SK-MEL-5 (cell line): ENCODE data around the gene ASB2. TPM values are rescaled to one million over a fixed set of nuclear protein-coding genes. Genes with fewer than 3 reads are reported as not detected.

Experiments
- DNase-seq: peaks from one replicate; pipeline ENCODE4 v3.0.0-alpha.2; 2016; ENCODE audit warnings: low read depth, low spot score
- in situ Hi-C: cut with HindIII; loops from 2 replicates; pipeline ENCODE4 v1.10.0; 2016; ENCODE audit warnings: low sequenced_read_pairs, high pct_unique_total_duplicates, low pct_unique_long_range_greater_than_20kb
- total RNA-seq: library from RNA; depleted of rRNA; stranded (reverse); fragments of >200 nt; shearing (Covaris generic); gene quantifications from 2 replicates; pipeline ENCODE4 v1.2.3, GENCODE V29; 2014

The ASB2 gene
- total RNA-seq, 1 experiment from 2014 or later = 3.9 TPM

DNA sequence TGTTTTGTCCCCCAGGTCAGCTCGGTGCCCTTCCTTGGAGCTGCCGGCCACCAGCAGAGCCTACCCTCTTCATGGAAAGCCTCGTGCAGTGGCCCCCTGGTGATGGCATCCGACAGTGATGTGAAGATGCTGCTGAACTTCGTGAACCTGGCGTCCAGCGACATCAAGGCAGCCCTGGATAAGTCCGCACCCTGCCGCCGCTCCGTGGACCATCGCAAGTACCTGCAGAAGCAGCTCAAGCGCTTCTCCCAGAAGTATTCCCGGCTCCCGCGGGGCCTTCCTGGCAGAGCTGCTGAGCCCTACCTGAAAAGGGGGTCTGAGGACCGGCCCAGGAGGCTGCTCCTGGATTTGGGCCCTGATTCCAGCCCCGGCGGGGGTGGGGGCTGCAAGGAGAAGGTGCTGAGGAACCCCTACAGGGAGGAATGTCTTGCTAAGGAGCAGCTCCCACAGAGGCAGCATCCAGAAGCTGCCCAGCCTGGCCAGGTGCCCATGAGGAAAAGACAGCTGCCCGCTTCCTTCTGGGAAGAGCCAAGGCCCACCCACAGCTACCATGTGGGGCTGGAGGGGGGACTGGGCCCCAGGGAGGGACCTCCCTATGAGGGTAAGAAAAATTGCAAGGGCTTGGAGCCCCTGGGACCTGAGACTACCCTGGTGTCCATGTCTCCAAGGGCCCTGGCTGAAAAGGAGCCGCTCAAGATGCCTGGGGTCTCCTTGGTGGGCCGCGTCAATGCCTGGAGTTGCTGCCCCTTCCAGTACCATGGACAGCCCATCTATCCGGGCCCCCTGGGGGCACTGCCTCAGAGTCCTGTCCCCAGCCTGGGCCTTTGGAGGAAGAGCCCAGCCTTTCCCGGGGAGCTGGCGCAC, 48.0 kb downstream of the ASB2 start:
- in situ Hi-C loops = no loop called here
- DNase-seq = no peak

DNA sequence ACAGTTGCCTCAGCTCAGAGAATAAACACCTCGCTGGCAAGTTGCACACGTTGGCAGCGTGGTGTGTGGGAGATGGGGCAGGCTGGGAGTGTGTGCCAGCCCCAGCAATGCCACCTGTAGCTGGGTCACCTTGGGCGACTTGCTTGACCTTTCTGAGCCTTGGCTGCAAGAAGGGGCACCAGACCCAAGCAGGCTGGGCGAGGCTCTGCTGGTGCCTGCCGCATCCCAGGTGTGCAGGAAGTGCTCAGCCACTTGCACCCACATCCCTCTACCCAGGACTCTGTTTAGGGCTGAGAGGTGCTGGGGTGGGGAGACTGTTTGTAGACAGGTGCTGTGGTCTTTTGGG, 48.6 kb downstream of the ASB2 start:
- in situ Hi-C loops = no loop called here
- DNase-seq = no peak

DNA sequence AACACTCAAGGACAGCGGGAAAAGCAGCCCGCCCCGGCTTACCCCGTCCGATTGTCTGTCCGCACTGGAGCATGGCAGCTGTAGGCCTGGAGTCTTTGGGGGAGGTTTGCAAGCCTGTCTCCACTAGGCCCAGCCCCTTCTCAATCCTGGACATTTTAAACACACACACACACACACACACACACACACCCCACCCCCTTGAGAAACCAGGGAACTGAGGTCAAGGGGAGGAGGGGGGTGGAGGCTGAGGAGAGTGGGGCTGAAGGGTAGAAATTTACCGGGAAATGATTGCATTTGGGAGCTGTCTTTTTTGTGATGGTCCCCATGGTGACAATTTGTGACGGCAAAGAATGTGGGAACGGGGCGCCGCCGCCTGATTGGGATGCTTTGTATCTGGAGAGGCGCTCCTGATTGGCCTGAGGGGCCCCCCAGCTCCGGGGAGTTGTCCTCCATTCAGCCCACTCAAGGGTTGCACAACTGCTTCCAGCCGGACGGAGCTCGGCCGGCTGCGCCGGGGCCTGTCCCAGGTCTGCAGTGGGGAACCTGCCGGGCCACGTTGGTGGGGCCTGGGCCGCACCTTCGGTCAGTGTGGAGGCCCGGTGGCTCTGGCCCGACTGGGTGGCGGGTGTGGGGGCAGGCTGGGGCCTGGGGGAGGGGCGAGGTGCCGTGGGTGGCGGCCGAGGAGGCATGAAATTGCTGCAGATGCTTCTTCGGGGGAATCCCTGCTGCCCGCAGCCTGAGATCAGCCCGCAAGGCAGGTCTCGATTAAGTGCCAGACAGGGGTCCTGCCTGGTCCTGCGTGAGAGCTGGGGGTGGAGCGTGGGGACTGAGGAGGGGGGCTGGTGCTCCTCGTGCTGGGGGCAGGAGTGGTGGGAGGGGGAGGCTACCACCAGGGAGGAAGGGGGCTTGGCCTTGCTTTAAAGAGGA, 49.2 kb downstream of the ASB2 start, which contains the start of gene FAM181A:
TSS of gene FAM181A (plus strand) at position 472 of the 927 bp plus-strand sequence. CDS start 942 bp downstream, outside the sequence.
- in situ Hi-C loops = no loop called here
- no peak for DNase-seq

DNA sequence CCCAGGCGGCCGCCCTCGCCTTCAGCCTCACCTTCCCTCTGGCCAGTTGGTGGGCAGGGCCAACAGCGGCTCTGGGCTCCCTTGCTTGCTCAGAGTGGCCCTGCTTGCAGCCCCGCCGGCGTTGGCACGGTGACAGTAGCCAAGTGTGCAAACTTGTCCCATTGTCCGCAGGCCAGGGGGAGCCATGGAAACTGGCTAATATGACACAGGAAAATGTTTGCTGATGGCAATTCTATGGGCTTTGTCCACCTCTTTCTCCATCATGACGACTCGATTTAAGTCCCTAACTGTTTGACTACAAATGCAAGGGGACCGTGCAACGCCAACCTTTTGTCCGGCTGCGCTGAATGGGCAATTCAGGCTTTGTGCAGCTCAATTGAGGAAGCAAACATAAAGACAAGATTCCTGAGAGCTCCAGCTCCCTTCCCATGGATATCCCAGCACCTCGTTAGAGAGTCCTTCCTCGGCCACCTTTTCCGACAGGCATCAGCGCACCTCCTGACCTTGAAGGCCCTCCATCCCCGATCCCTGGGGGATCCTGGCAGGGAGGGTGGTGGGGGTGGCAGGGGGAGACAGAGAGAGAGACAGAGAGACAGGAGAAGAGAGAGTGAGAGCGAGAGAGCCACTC, 50.0 kb downstream of the ASB2 start:
- DNase-seq = no peak
- in situ Hi-C loops = no loop called here

DNA sequence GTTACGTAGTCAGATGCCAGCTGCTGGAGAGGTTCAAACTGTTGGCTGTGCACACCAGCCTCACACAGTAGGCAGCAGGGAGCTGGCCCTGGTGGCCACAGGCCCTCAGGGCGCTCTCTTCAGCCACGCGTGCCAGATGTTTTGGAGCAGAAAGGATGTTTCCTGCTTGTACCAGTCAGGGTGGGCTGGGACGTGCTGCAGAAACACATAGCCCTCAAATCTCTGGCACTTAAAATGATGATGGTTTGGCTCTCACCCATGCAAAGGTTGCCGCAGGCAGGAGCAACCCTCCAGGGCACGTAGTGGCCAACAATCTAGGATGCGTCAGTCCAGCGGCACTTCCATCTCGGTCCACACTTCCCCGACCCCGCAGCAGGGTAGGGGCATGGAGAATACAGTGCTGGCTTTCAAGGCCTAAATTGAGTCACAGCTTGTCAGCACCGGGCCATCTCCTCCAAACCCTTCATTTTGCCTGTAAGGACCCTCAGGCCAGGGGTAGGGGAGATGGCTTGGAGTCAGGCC, 50.9 kb downstream of the ASB2 start:
- in situ Hi-C loops = no loop called here
- no peak for DNase-seq

DNA sequence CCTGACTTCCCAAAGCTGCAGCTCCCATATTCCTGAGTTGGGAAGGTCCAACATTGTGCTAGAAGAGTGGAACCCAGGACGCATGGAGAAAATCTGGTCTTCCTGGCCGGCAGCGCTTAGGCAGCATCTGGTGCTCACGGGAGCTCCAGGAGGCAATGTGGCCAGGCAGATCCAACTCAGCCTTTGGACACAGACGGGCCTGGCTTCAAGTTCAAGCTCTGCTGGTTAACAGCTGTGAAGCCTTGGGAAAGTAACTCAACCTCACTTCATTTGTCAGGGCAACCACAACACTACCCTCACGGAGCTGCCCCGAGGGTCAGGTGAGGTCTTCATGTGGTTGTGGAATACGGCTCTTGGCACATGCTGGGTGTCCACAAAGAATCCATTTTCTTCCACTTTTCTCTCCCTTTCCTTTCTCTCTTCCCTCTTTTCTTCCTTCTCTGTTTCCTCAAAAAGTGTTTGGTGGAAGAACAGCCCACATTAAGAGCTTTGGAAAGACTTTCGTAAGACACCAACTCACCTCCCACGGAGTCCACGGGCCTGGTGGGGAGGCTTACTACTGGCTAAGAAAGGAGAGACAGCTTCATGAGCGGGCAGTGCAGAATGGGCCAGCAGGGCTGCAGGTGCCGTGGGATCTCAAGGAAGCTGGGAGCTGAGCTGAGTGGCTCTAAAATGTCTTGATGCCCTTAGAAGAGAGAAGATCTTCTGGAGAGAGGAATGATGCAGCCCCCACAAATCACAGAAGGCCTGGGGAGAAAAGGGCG, 51.6 kb downstream of the ASB2 start:
- in situ Hi-C loops = no loop called here
- no peak for DNase-seq

DNA sequence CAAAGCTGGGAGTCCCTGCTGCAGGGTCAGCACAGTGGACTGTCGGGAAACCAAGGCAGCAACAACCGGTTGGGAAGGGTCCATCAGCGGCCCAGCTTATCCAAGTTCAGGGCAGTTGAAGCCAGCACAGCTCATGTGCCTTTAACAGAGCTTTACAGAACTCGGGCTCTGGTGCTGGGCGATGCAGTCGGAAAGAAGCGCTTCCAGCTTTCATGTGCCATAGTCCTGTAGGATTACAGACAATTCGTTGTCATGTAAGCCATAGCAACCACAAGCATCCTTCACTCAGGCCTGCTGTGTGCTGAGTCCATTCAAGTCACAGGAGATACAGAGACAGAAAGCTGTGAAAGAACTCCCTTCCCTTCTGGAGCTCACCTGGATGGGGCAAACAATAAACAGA, 52.7 kb downstream of the ASB2 start:
- no peak for DNase-seq
- in situ Hi-C loops = no loop called here

DNA sequence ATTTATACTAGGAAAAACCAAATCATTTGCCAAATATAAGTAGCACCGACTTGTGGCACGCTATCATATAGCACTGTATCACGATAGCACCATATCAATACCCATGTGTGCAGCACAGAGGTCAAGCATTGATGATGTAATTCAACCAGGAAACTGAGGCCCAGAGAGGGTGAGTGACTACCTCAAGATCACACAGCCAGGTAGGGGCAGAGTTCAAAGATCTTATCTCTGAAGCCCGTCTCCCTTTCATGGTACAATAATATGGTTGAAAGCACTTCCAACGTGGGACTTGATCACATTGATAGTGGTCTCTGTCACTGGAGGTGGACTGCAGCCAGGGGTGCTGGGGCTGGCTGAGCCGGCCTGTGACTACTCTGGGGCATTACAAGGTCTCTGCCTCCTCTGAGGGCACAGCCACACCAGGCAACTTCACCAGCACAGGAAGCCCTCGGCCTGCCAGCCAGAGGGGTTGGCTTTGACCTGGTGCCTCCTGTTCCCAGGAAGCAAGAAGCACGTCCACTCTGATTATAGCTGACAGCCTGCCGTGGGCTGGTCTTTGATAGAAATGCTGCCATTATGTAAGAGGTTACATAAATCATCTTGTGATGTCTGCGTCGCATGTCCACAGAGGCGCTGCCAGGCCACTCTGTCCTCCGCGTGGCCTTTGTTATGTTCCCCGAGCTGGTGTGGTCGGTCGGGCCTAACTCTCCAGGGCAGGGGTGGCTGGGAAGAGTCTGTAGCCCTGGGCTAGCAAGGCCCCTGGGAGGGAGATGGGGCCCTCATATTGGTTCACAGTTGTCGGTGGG, 55.2 kb downstream of the ASB2 start:
- in situ Hi-C loops = no loop called here
- DNase-seq = no peak

DNA sequence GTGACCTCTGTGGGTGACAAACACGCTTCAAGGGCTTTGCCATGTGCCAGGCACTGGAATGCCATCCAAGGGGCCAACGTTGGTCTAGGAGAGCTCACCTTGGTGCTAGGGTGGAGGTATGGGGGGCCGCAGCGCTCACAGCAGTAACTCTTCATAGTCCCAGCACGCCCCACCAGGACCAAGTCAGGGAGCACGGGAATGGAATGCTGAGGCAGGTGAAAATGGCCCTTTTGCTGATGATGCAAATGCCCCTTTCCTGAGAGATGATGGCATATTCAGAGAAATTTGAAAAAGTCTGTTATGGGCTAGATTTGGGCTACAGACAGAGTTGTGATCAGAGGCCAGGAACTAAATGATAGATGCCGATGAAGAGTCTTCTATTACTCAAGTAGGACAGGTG, 59.2 kb downstream of the ASB2 start:
- no peak for DNase-seq
- in situ Hi-C loops = no loop called here

DNA sequence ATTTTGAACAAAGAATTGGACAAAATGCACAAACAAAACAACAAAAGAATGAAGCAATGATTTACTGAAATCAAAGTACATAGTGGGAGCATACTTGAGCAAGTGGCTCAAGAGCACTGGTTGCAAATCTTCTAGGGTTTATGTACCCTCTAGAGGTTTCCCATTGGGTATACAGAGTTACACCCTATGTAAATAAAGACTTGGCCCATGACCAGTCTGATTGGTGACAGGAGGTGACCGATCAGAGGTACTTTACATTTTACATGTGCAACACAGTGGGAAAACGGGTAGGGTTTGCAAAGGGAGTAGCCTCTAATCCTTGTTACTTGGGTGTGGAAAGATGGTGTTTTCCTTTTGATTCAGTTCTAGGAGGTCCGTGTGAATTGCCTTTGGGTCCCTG, 59.9 kb downstream of the ASB2 start:
- no peak for DNase-seq
- in situ Hi-C loops = no loop called here

DNA sequence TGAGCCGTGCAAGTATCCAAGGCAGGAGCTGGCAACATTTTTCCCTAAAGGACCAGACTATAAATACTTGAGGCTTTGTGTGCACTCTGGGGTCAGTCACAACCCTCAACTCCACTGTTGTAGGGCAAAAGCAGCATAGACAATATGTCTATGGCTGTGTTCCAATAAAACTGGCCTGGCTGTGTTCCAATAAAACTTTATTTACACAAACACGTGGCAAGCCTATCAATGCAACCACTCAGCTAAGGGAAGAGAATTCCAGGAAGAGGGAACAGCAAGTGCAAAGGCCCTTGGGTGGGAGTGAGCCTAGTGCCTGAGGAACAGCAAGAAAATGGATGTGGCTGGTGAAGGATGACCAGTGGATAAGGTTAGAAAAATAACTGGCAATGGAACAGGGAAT, 60.6 kb downstream of the ASB2 start:
- DNase-seq = no peak
- in situ Hi-C loops = no loop called here

DNA sequence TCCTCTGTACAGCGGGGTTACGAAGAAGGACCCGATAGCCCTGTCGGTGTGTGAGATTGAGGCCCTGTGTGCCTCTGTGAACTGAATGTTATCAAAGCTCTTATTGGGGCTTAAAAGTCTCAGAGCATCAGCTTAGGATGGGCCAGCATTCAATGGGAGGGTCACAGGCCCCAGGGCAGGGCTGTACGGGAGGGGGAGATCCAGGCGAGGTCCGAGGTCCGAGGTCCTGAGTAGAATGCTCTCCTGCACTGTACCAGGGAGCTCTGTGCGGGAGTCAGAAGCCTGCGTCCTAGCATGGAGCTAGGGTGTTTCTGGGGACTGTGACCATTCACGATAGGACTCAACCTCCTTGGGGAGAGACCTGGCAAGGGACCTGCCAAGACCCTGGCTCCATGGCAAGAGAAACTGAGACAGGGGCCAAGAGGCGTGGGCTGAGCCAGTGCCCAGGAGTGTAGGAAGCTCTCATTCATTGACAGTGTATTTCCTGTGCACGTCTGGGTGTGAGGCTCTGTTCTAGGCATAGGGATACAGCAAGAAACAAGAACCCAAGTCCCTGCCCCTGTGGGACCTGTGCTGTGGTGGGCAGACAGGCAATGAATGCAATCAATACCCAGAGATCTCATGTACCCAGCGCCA, 61.2 kb downstream of the ASB2 start:
- in situ Hi-C loops = no loop called here
- no peak for DNase-seq

DNA sequence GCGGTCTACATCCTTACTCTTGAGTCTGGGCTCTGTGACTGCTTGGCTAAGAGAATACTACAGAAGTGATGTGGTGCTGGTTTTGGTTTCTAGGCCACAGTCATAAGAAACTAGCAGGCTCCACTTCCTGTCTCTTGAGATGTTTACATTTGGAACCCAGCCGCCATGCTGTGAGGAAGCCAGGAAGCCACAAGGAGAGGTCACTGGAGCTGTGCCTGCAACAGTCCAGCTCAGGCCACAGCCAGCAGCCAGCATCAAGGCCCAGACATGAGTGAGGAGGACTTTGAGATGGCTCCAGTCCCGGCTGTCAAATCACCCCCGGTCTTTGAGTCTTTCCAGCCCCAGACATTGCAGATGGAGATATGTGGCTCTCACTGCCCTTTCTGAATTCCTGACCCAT, 62.1 kb downstream of the ASB2 start:
- in situ Hi-C loops = no loop called here
- DNase-seq = no peak

DNA sequence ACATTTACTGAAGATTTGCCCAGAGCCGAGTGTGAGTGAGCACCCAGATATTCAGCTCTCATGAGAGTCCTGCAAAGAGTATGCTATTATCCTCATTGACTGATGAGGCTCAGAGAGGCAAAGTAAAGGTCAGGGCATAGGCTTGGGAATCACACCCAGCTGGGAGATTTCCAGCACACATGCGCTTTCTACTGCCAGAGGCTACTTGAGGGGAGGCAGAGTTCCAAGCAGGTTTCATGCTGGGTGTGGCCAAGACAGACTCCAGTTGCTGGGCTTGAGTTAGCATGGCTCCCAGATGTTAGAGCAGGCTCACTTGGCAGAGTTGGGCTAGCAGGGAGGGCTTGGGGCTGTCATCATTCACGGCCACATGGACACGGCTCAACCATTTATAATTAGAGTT, 63.6 kb downstream of the ASB2 start:
- in situ Hi-C loops = no loop called here
- no peak for DNase-seq

DNA sequence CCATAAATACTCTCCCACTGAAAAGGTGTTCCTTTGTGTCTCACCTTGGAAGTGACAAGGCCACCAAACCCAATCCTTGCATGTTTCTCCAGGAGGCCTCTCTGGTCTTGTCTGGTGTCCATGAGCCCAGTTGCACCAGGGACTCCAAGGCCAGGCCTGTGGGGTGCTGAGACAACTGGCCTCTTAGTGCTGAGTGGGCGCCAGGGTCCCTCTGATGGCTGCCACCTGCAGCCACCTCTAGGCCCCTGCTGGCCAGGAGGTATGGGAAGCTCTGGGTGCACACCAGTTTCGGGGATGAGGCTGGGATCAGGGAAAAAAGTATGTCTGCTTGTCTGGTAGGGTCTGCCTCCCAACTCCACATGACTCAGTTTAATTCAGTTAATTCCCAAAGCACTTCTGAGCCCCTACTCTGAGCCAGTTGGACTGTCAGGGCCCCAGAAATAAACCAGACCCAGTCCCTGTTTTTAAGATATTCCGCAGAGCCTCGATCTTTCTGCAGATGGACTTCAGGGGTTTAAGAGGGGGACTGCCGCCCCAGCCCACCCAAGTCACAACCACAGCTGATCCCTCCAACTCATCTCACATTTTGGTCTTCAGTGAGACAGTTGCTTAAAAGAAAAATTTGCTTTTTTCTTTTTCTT, 64.3 kb downstream of the ASB2 start:
- in situ Hi-C loops = no loop called here

More for the DNA sequence above, 64.3 kb downstream of the ASB2 start:
- DNase-seq = no peak
